D341Med (cell line): Measurements from ENCODE around the gene PCSK6.

ENCODE experiments used
- DNase-seq: peaks from one replicate; pipeline ENCODE4 v3.0.0; 2012; ENCODE audit warnings: low spot score

PCSK6 gene

DNA sequence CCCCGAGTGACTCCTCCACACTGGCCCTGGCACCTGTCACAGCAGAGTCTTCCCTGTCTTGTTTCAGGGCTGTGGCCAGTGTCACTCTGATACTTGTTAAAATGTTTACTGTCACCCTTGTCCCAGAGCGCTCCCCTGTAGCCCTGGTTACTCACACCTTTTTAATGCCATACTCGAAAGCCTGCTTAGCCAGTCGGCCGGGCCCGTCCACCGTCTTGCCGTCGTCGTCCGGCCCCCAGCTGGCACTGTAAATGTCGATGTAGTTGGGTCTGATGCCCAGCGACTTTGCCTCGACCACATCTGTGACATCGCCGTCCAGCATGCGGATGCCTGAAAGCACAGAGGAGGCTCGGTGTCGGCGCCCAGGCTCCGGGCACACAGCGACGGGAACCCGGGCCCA lies 91.3 kb downstream of the PCSK6 start:
- no peak for DNase-seq

DNA sequence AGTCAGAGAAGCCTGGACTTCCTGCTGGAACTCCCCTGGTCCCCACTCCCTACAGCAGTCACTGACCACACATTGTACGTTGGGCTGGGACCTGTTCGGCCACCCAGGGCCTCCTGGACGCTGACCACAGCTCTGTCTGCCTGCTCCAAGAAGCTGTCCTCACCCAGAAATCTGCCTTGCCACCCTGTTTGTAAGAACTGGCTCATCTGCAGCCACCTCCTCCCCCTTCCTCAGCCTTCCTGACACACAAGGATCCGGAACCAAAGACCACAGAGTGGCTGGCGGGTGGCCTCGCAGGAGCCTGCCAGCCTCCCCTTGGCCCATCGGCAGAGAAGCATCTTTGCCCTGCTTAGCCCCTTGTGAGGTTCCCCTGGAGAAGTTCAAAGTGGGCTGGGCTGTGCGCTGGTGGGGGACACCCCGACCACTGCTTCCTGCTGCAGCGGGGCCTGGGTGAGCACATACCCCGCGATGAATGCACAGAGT lies 91.9 kb downstream of the PCSK6 start:
- DNase-seq: no peak

DNA sequence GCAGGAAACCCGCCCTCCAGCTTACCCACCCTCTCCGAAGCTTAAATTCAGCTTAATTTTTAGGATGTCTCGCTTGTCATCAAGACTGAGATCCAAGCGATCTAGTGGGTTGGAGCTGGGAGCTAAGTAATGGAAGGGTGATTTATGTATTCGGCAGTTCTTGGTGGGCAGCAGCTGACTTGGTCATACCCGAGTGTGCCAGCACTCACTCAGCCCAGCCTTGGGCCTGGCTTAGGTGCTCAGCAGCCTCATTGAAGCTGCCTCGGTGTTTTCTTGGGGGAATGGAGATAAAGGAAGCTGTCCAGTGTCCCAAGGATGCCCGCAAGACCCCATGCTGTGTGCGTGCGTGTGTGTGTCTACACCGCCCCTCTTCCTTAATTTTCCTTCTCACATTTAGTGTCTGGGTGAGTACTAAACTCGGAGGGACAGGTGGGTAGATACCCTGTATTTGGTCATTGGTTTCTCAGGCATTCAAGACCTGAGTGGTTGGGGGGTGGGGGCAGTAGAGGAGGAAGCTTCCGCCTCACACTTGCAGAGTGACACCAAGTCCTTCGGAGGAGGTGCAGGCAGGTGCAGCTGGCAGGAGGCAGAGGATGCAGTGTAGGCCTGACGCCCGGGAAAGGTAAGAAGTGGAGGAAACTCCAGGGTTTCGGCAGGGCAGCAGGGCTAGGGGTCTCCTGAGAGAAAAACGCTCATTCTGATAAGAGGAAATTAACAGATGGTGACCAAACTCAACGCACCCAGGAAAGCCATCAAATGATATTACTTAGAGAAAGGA lies 92.8 kb downstream of the PCSK6 start:
- DNase-seq: no peak

DNA sequence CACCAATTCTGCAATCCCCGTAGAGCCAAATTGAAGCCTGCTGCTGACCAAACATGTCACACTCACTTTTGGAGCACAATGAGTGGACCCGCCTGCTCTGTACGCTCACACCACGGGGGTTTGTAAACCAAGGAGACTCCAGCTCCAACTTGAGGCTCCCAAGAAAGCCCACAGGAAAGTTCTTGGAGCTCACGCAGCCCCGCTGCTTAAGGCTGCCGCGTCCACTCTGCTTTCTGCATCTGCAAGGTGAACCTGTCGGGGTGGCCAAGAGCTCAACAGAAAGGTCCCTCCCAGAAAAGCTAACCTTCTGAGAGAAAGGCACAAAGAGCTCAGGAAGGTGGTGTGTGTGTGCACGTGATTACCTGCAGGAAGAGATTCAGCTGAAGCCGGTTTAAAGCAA lies 94.9 kb downstream of the PCSK6 start:
- no peak for DNase-seq

DNA sequence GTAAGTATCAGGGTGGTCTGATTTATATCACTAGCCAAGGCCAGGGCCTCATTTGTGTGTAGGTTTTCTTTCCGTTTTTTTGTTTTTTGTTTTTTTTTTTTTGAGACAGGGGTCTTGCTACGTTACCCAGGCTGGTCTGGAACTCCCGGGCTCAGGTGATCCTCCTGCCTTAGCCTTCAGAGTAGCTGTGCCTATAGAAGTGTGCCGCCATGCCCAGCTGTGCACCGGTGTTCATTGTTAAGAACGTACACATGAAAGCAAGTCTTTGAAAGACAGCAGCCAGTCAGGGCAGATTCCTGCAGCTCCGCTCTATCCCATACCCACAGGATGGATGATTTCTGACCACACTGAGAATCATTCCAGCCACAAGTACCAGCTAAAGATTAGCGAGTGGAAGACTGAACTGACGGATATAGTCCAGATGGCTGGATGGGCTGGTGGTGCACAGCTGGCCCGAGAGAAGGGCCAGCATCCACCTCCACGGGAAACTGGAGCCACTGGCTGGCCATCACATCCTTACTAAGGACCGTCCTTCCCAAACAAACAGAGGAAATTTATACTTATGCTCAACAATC lies 95.4 kb downstream of the PCSK6 start:
- no peak for DNase-seq

DNA sequence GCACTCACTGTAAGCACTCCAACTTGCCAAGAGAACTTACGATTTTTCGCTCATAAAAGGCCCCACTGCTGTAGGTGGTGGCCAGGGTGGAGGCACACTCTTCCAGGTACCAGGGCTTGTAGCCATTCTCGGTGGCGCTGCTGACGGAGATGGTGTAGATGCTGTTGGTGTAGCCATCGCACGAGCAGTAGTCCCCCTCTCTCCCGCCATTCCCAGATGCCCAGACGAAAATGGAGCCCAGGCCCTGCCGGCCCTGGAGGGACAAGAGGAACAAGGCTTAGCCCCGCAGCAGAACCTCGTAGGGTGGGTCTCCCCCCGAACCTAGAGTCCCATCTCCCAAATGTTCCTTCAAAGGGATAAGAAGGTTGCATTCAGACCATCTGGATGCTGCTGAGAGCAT lies 96.3 kb downstream of the PCSK6 start:
- no peak for DNase-seq

DNA sequence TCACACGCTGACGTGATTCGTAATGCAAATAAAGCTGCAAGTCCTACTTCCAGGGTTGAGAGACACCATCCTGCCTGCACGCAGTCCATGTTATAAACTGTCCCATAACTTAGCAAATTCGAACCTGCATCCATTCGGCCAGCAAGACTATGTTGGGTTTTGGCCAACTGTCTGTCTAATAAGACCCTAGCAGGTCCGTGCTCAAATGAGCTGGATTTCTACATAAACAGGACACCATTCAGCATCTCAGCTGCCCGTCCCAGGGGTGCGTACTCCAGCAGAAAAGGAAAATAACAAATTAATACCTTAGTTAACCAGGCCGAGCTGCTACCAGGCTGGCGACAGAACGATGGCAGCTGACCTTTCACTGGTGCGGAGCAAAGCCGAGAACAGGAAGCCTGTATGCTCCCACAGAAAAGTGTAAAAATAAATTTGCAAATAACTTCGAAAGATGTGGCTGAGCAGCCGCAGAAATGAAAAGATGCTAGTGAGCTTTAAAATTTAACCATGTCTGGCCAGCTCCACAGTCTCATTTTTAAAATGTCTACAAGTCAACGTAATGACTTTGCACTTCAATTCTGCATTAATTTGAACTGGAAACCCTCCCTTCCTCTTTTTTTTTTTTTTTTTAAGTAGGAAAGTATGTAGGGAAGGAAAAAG lies 97.4 kb downstream of the PCSK6 start:
- no peak for DNase-seq

DNA sequence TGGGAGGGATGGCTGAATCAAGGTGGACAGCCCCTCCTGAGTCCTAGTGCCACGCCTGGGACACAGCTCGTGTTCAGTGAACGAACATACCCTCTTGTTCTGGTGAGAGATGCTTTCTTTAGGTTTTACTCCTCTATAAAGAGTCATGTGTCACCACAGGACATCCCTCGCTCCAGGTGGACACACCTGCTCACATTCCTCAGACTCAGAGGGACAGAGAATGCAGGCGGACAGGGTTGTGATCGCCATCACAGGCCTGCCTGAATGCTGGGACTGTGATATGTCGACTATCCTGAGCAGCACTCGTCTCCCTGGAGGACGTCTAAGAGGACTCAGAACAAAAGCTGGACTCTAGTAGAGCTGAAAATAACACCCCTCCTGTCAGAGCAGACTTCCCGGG lies 98.1 kb downstream of the PCSK6 start:
- no peak for DNase-seq

DNA sequence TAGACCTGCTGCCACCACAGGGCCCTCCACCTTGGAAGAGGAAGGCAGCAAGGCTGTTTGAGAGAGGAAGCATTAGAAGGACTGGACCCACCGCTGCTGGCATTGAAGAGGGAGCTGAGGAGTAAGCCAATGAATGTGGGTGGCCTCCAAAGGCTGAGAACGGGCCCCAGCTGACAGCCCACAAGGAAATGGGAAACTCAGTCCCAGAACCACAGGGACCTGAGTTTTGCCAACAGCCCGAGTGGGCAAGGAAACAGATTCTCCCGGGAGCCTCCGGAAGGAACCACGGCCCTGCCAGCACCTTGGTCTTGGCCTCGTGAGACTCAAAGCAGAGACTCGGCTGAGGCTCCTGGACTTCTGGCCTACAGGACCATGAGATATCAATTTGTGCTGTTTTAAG lies 99.0 kb downstream of the PCSK6 start:
- DNase-seq: no peak

DNA sequence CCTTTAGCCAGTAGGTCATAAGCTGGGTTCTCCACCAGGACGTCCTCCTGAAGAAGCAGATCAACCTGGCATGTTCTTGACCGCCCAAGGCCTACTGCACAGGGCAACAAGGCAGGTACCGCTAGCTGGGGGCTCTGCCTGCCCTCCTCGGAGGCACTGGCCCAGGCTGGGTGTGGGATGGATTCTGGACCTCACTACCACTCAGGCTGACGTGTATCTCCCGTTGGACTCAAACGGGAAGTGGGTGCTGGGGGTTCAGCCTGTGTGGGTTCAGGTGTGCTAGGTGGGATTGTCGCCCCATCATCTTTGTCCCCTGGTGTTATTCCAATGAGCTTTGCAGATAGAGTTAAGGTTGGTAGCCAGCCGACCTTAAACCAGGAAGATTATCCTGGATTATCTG lies 99.4 kb downstream of the PCSK6 start:
- DNase-seq: no peak

DNA sequence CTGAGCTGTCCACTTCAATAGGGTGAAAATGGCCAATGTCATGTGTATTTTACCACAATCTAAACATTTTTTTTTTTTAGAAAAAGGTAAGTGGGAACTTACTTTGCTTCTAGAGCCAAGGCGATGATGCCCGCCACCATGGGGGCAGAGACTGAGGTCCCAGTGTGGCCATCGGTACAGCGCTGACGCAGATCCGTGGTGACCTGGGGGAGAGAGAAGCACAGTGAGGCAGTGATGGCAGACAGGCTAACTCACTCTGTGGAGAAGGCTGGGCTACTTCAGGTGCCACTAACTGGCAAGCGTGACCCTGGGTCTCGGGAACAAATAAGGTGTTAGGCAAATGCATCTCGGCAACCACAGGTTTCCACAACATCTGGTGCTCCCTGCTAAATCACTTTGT lies 100.1 kb downstream of the PCSK6 start:
- DNase-seq: no peak

DNA sequence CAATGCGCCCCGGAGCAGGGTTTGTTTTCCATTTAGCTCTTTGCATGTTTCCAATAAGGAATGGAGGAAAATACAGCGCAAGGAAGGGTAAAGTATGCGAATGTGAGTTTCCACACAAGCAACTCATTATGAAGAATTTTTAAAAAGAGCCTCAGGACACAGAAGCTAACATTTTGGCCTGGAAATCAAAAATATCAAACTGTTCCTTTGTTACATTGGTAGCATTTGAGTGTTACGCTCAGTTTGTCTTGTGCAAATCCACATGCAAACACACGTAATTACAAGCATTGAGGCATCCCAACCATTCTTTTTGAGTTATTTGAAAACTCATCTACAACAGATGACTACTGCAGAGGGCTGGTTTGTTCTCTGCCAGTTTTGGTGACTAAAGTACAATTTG lies 101.5 kb downstream of the PCSK6 start:
- DNase-seq: no peak

DNA sequence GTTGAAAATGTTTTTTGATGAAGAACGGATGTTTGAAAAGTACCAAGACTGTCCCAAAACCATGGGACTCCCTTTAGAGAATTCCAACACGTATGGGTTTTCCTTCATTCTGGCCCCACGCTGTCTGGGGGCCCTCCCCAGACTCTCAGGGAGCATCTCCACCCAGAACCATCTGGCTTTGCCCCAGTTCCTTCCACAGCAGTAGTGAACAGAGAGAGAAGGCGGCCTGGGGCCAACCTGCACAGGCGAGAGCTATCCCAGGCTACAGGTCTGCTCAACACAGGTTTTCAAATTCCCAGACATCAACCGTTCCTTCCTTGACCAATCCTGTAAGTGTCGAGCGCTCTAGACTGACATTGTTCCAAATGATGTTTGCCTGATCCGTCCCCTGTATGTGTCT lies 101.9 kb downstream of the PCSK6 start:
- no peak for DNase-seq

DNA sequence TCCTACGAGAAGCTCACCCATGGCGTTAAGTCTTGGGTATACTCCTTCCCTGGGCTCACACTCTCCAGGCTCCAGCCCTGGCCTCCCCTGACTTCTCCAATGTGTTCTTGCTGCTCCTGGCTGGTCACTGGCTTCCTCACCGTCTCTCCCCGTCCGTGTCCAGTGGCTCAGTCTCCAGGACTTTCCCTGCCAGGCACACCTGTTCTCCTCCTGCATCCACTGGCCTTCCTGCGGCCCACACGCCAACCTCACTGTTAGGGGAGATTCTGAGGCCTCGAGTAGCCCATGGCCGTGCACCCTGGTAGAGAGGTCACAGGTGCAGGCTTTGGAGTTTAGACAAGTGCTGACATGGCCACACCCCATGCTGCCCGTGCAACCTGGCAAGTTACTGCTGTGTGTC lies 102.5 kb downstream of the PCSK6 start:
- no peak for DNase-seq

DNA sequence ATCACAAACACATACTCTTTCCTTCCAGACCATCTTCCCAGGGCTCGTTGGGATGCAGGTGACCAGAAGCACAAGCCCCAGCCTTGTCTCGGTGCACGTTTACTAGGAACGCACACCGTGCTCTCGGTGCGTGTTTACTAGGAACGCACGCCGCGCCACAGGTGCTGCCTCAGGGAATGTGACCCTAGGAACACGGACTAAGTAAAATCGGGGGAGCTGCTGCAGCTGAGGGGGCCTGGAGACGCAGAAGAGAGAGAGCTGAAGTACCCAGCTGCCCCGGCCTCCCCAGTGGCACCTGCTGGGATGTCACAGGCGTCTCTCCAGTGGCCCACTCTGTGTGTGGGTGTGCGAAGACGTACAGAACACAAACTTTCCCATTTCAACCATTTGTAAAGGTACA lies 103.5 kb downstream of the PCSK6 start:
- no peak for DNase-seq

DNA sequence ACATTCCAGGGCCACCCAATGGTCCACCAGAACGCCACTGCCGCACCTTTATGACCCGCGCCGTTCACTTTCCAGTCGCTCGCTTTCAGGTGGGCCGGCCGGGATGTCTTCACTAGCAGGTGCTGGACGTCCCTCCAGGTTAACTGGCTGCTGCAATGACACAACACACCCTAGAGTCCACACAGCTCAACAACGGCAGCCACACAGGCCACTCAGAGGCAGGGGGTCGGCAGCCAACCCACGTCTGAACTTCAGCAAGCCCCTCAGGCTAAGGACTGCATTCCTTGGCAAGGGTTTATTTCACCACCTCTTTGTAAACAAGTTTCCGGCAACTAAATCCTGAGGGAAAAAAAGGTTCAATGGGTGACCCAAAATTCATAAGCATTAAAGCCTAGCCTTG lies 105.2 kb downstream of the PCSK6 start:
- no peak for DNase-seq

DNA sequence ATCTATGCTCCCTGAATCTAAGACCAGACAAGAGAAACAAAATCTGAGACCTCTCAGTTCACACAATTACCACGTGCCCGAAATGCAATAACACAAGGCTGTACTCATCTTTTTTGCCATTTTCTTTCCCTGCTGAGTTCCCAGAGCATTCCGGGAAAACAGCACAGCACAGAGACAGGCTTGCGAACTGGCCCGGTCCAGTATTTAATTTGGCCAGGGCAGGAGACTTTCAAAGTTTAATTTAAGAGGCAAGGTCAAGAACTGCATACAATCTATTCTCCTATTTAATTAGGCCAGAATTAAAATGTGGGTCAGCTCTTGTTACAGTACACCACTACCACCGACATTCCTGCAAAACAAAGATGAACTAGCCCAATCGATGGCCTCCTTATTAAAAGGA lies 107.0 kb downstream of the PCSK6 start:
- DNase-seq: no peak

DNA sequence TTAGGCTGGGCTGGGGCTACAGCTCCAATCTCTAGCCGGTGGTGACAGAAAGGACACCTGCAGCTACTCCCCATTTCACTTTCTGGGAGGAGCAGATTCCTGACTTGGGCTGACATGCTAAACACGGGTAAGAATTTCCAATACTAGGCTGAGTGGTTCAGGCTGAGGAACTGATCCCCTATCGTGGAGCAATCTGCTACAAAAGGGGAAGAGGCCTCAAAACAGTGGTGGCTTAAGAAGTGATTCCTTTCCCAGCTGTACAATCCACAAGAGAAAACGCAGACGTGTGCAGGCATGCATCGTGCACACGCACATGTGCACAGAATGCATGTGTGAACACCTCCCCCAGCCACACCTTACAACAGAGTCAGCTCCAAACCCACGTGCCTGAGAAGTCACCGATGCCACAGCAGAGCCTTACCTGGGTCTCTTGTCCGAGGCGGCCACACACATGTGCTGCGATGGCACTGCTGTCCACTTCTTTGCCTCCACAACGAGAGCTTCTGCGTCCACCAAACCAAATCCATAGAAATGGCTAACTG lies 107.8 kb downstream of the PCSK6 start:
- no peak for DNase-seq

DNA sequence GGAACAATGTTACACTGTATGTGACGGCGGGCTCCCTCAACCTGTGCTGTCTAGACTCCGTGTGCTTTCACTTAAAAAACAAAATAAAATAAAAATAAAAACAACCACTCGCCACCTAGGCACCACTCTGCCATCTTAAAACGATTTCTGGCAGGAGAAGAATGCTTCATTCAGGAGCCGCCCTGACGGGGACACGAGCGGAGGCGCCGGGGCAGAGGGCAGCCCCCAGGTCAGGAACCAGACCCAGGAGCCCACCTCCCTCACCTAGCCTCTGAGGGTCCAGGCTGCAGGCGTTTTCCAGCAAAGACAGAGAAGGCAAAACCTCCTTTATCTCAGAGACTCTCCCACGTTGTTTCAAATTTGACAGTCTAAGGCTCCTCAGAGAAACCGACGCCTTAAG lies 109.4 kb downstream of the PCSK6 start:
- no peak for DNase-seq

DNA sequence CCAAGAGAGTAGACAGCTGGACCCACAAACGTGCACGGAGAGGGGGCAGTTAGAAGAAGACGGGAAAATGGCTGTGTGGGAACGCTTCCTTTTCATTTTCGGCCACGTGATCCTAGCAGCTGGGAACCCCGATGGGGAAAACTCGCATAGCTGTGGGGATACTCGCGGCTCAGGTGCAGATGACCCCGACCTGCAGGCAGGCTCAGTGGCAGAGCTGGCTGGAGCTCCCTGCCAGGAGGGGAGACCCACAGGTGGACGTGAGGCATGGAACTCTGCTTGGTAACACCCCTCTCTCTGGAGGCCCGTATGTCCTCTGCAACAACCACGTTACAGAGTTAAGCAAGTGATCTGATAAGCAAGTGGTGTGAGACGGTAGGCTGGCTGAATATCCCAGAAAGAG lies 109.9 kb downstream of the PCSK6 start:
- DNase-seq: no peak

DNA sequence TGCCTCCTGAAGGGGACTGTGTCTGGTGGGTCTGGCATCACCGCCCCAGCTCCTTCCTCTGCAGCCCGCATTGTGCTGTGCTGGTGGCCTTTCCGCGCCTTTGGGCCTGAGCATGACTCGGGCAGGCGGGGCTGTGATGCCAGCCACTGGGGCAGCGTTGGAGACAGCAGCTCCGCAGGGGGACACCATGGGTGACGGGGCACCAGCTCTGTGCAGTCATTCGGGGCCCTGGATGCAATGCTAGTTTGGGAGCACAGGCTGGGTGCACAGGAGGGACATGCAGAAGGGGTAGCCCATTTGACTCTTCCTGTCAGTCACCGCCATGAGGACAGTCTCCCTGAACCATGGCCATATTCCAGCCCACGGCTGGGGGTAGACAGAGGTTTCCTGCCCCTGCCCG lies 110.6 kb downstream of the PCSK6 start:
- no peak for DNase-seq

DNA sequence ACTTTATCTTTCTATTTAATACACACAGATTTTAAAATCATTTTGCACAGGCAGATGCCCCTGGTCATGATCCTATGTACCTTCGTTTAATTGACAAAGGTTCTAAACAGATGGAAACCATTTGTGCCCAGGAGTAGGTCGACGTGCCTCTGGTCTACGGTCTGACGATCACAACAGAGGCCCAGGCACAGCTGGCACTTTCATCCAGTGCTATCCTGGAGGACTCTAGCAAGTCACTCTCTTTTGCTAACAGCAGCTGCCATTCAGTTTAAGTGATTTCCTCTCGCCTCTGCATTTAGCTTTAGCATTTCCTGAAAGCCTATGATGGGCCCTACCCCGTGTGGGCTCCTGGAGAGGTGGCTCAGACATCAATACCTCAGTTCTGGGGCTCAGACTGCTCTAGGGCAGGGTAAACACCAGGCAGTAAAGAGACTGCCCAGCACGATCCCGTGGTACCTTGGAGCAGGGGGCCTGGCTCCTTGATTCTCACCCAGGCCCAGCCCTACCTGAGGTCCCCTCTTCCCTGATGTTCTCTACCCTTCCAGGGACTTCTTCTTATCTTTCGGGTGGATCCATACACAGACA lies 111.2 kb downstream of the PCSK6 start:
- no peak for DNase-seq
